Tibial artery (tissue), 4 donors: Measurements from ENCODE around the gene KAT2B.

ENCODE experiments used
- DNase-seq, 2 donors: peaks; one replicate each; pipeline ENCODE4 v3.0.0-alpha.2; 2019
- H3K27ac ChIP-seq, 2 donors: fragments of 200-600 bp; sonication (generic) in 1 of 2; 1 replicate in 1 of 2; 2 replicates in 1 of 2; pipeline ENCODE4 v1.5.1; 2018 to 2019; ENCODE audit warnings: mild to moderate bottlenecking in 1 of 2
- H3K27me3 ChIP-seq, 2 donors: fragments of 200-600 bp; sonication (generic) in 1 of 2; one replicate each; pipeline versions ENCODE4 v1.5.1 to v1.6.0; 2016 to 2019
- H3K36me3 ChIP-seq, 3 donors: fragments of 200-600 bp; sonication (generic) in 2 of 3; one replicate each; pipeline ENCODE4 v1.5.1; 2016 to 2019; ENCODE audit warnings: mild to moderate bottlenecking in 2 of 3
- H3K4me1 ChIP-seq, 4 donors: fragments of 200-600 bp; sonication (generic) in 2 of 4; 1 replicate in 3 of 4; 2 replicates in 1 of 4; pipeline ENCODE4 v1.5.1; 2016 to 2019
- H3K4me3 ChIP-seq, 2 donors: fragments of 200-600 bp; sonication (generic) in 1 of 2; 1 replicate in 1 of 2; 2 replicates in 1 of 2; pipeline ENCODE4 v1.5.1; 2018 to 2019; ENCODE audit warnings: mild to moderate bottlenecking in 2 of 2
- H3K9me3 ChIP-seq, 3 donors: fragments of 200-600 bp; sonication (generic) in 1 of 3; one replicate each; pipeline ENCODE4 v1.5.1; 2016 to 2019
- intact Hi-C: fragments of 100-400 bp; cut with DNase I; formaldehyde crosslinking; loops from one replicate; pipeline ENCODE4 v1.15.0; 2023; ENCODE audit warnings: low total_unique reads
- TF ChIP-seq, protein P1 (sequence below), 2 experiments: fragments of 200-600 bp in 1 of 2; fragments of 450-650 bp in 1 of 2; IDR thresholded peaks; one replicate each; pipeline ENCODE4 v1.5.1; 2017 to 2019; ENCODE audit warnings: antibody characterized with exemption in 2 of 2, mild to moderate bottlenecking in 1 of 2, moderate library complexity in 1 of 2

Gene KAT2B

GRCh38 chr3:20038699-20039465 lies 1.4 kb upstream of the KAT2B start:
- intact Hi-C loops: no loop called here
- Histone ChIP-seq H3K4me3 (peak overlapping the region; percentile 72 to 88), H3K9me3 (no peaks in the 10 kb centered on the region), H3K27me3 (no peaks in the 10 kb centered on the region), H3K36me3 (no peaks in the 10 kb centered on the region), H3K4me1 (peaks cover 4 to 34% (median 23%) of the 10 kb centered on the region in 4 donors), H3K27ac (peak overlapping the region; percentile 97 to 98)
- DNase-seq: no peak
- TF ChIP-seq, protein P1, sequence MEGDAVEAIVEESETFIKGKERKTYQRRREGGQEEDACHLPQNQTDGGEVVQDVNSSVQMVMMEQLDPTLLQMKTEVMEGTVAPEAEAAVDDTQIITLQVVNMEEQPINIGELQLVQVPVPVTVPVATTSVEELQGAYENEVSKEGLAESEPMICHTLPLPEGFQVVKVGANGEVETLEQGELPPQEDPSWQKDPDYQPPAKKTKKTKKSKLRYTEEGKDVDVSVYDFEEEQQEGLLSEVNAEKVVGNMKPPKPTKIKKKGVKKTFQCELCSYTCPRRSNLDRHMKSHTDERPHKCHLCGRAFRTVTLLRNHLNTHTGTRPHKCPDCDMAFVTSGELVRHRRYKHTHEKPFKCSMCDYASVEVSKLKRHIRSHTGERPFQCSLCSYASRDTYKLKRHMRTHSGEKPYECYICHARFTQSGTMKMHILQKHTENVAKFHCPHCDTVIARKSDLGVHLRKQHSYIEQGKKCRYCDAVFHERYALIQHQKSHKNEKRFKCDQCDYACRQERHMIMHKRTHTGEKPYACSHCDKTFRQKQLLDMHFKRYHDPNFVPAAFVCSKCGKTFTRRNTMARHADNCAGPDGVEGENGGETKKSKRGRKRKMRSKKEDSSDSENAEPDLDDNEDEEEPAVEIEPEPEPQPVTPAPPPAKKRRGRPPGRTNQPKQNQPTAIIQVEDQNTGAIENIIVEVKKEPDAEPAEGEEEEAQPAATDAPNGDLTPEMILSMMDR (IDR thresholded peaks at IDR 0.05): no peak

DNA sequence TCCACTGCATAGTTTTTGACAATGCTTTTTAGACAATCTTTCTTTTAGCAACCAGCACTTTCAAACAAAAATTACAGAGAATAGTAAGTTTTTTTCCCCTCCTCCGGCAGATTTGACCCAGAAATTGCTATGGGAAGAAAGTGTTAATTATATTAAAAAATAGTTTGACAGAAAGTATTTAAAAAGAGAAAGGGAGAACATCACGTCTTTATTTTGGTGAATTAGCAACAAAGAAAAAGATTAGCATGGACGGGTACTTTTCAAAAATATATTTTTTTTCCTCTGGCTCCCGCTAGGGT lies 831 bp upstream of the KAT2B start:
- Histone ChIP-seq H3K4me3 (peak overlapping the region; percentile 72 to 88), H3K27ac (peak overlapping the region; percentile 97 to 98), H3K36me3 (no peaks in the 10 kb centered on the region), H3K27me3 (no peaks in the 10 kb centered on the region), H3K9me3 (no peaks in the 10 kb centered on the region), H3K4me1 (peaks cover 4 to 40% (median 26%) of the 10 kb centered on the region in 4 donors)
- intact Hi-C loops: no loop called here
- TF ChIP-seq, protein P1 (IDR thresholded peaks at IDR 0.05): no peak
- DNase-seq: no peak

DNA sequence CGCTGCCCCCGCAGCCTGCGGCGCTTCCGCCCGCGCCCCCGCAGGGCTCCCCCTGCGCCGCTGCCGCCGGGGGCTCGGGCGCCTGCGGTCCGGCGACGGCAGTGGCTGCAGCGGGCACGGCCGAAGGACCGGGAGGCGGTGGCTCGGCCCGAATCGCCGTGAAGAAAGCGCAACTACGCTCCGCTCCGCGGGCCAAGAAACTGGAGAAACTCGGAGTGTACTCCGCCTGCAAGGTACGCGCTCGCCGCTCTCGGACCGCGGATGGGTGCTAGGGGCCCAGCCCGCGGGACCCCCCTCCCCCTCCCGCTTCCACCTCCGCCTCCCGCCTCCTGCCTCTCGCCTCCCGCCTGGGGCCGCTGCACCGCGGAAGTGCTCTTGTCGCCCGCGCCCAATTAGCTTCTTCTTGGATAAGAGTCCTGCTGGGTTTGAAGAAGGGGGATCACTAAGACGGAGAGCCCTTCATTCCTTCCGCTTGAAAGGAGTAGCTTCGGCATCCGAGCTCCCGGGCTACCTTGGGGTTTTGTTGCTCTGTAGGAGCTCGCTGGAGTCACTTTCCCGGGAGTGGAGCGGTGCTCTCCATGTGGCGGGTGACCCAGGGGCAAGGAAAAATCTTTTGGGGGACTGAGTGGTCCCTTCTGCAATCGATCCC lies 426 bp downstream of the KAT2B start:
- no peaks in the 10 kb centered on the region for H3K27me3 ChIP-seq
- peak overlapping the region; percentile 72 to 88 for H3K4me3 ChIP-seq
- H3K27ac ChIP-seq: peak overlapping the region; percentile 97 to 98
- TF ChIP-seq, protein P1 (IDR thresholded peaks at IDR 0.05): no peak
- peaks cover 4 to 42% (median 27%) of the 10 kb centered on the region in 4 donors for H3K4me1 ChIP-seq
- H3K36me3 ChIP-seq: no peaks in the 10 kb centered on the region
- intact Hi-C loops: loop anchor here (5.0 to 10.0 kb wide), 3 partner anchors 54 to 147 kb away; partner anchors contain the start of genes RAB5A and SGO1
- peak; percentile 79 to 90 for DNase-seq
- no peaks in the 10 kb centered on the region for H3K9me3 ChIP-seq

DNA sequence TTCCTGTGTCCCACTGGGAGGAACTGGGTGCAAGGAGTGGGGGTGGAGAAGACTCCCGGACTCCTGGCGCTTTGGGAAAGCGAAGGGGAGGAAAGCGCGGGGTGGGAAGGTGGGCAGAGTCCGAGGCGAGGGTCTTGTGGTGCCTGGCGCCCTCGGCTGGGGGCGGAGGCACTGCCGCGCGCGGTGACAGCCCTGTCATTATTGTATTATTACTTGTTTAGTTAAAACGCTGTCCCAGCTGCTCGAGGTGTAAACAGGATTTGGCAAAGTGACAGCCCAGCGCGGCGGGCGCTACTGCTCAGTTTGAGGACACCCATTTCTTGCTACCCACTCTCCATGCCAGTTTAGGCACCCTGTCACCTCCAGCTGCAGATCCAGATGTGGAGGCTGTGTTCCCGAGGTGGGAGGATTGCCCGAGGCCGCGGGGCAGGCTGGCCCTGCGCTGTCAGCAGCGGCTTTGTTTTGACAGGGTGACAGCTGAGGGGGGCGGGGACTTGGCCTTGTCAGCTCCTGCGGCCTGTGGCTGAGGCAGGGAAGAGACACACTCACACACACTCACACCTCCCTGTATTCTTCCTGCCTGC lies 1.0 kb downstream of the KAT2B start:
- Histone ChIP-seq H3K27ac (peak overlapping the region; percentile 97 to 98), H3K36me3 (no peaks in the 10 kb centered on the region), H3K27me3 (no peaks in the 10 kb centered on the region), H3K4me1 (peaks cover 4 to 44% (median 29%) of the 10 kb centered on the region in 4 donors), H3K4me3 (peak overlapping the region; percentile 72 to 88), H3K9me3 (no peaks in the 10 kb centered on the region)
- TF ChIP-seq, protein P1 (IDR thresholded peaks at IDR 0.05): no peak
- intact Hi-C loops: loop anchor here (5.0 to 10.0 kb wide), 3 partner anchors 54 to 146 kb away; partner anchors contain the start of genes RAB5A and SGO1
- DNase-seq: peak; percentile 94

GRCh38 chr3:20042331-20042730 lies 2.1 kb downstream of the KAT2B start:
- Histone ChIP-seq H3K27me3 (no peaks in the 10 kb centered on the region), H3K36me3 (no peaks in the 10 kb centered on the region), H3K9me3 (no peaks in the 10 kb centered on the region), H3K27ac (peak overlapping the region; percentile 97 to 98), H3K4me3 (no peak overlapping the region), H3K4me1 (peaks cover 4 to 53% (median 33%) of the 10 kb centered on the region in 4 donors)
- TF ChIP-seq, protein P1 (IDR thresholded peaks at IDR 0.05): no peak
- intact Hi-C loops: loop anchor here (5.0 to 10.0 kb wide), 3 partner anchors 52 to 145 kb away; partner anchors contain the start of genes RAB5A and SGO1
- DNase-seq: no peak
